Keratinocyte (primary cell): ENCODE measurements around the gene SLC8A1. TPM values are rescaled to one million over a fixed set of nuclear protein-coding genes. Genes with fewer than 3 reads are reported as not detected.

ENCODE experiments used
- DNase-seq: peaks from one replicate; pipeline ENCODE4 v3.0.0-alpha.2; 2011; ENCODE audit warnings: low read depth, missing footprints, low spot score
- FAIRE-seq: peaks from 2 replicates; lab custom pipeline; 2011; peaks lifted over from hg19 to GRCh38; lab: Jason Lieb, UNC
- H2AFZ ChIP-seq: 2 replicates; pipeline ENCODE4 v1.6.0; 2012; ENCODE audit warnings: low read length, control low read depth, inconsistent platforms; ENCODE audit not compliant: control insufficient read depth
- H3K27ac ChIP-seq: 2 replicates; pipeline ENCODE4 v1.5.1; 2011; ENCODE audit warnings: low read length; ENCODE audit not compliant: control insufficient read depth, insufficient read depth
- H3K27me3 ChIP-seq: 3 replicates; pipeline ENCODE4 v1.6.0; 2011; ENCODE audit warnings: low read length; ENCODE audit not compliant: control insufficient read depth, insufficient read depth; ENCODE audit errors: extremely low read depth
- H3K36me3 ChIP-seq, 2 experiments: 2 replicates in 1 of 2; 3 replicates in 1 of 2; pipeline ENCODE4 v1.5.1; 2011; ENCODE audit warnings: low read length in 2 of 2, mild to moderate bottlenecking in 1 of 2; ENCODE audit not compliant: control insufficient read depth in 2 of 2, insufficient read depth in 2 of 2; ENCODE audit errors: extremely low read depth in 1 of 2
- H3K4me1 ChIP-seq: 3 replicates; pipeline ENCODE4 v1.5.1; 2011; ENCODE audit warnings: low read length; ENCODE audit not compliant: control insufficient read depth, insufficient read depth; ENCODE audit errors: extremely low read depth
- H3K4me2 ChIP-seq: 3 replicates; pipeline ENCODE4 v1.6.0; 2011; ENCODE audit warnings: low read depth, low read length; ENCODE audit not compliant: control insufficient read depth, insufficient read depth; ENCODE audit errors: extremely low read depth
- H3K4me3 ChIP-seq, 3 experiments: fragments of 200-600 bp in 1 of 3; sonication (generic) in 1 of 3; 2 replicates in 2 of 3; 3 replicates in 1 of 3; pipeline ENCODE4 v1.5.1; 2011 to 2016; ENCODE audit warnings: low read length in 3 of 3, mild to moderate bottlenecking in 3 of 3, control low read depth in 2 of 3, inconsistent platforms in 1 of 3, low read depth in 1 of 3, mixed read lengths in 1 of 3, mixed run types in 1 of 3, moderate library complexity in 1 of 3; ENCODE audit not compliant: control insufficient read depth in 2 of 3, insufficient read depth in 2 of 3; ENCODE audit errors: extremely low read depth in 1 of 3
- H3K79me2 ChIP-seq: 2 replicates; pipeline ENCODE4 v1.6.0; 2012; ENCODE audit warnings: low read length; ENCODE audit not compliant: control insufficient read depth, insufficient read depth
- H3K9ac ChIP-seq: 3 replicates; pipeline ENCODE4 v1.6.0; 2011; ENCODE audit warnings: low read length; ENCODE audit not compliant: control insufficient read depth, insufficient read depth; ENCODE audit errors: extremely low read depth
- H3K9me1 ChIP-seq: 3 replicates; pipeline ENCODE4 v1.6.0; 2011; ENCODE audit warnings: low read length; ENCODE audit not compliant: control insufficient read depth, insufficient read depth; ENCODE audit errors: extremely low read depth
- H3K9me3 ChIP-seq: 2 replicates; pipeline ENCODE4 v1.5.1; 2012; ENCODE audit warnings: low read depth, low read length; ENCODE audit not compliant: control insufficient read depth
- H4K20me1 ChIP-seq: 3 replicates; pipeline ENCODE4 v1.6.0; 2011; ENCODE audit warnings: low read length; ENCODE audit not compliant: control insufficient read depth, insufficient read depth; ENCODE audit errors: extremely low read depth
- EZH2 ChIP-seq: IDR thresholded peaks from one replicate; pipeline ENCODE4 v1.6.1; 2012; ENCODE audit warnings: inconsistent platforms, mild to moderate bottlenecking, low read length, moderate library complexity
- dilution Hi-C: fragments of 300-500 bp; cut with MboI; formaldehyde crosslinking; loops from one replicate; pipeline ENCODE4 v1.7.0; 2020; ENCODE audit warnings: low sequenced_read_pairs; ENCODE audit not compliant: extremely low pct_ligation_motif_present
- polyA plus RNA-seq, 5 experiments: library from polyadenylated mRNA; depleted of rRNA in 3 of 5; stranded (reverse) in 3 of 5; stranded (forward) in 1 of 5; unstranded in 1 of 5; fragments of >200 nt; gene quantifications; 1 replicate in 1 of 5; 2 replicates in 3 of 5; 3 replicates in 1 of 5; pipeline versions ENCODE4 v1.2.1 to v1.2.3, GENCODE V29; 2011 to 2012; ENCODE audit warnings: missing spikeins in 2 of 5, low read depth in 1 of 5, low replicate concordance in 1 of 5
- TF ChIP-seq, protein P1 (sequence below), 3 experiments: IDR thresholded peaks in 1 of 3; conservative IDR thresholded peaks in 1 of 3; optimal IDR thresholded peaks in 1 of 3; 2 replicates in 2 of 3; 3 replicates in 1 of 3; pipeline versions ENCODE3 to v1.5.1; 2011; ENCODE audit warnings: low read length in 3 of 3, mild to moderate bottlenecking in 3 of 3, moderate library complexity in 2 of 3, control low read depth in 1 of 3, inconsistent platforms in 1 of 3; ENCODE audit not compliant: insufficient read depth in 2 of 3; ENCODE audit errors: extremely low read depth in 1 of 3

SLC8A1 gene
- polyA plus RNA-seq, 1 donor (not counting 4 experiments of a cell fraction or from before 2014, with no cell fraction given): 2.7 TPM

DNA sequence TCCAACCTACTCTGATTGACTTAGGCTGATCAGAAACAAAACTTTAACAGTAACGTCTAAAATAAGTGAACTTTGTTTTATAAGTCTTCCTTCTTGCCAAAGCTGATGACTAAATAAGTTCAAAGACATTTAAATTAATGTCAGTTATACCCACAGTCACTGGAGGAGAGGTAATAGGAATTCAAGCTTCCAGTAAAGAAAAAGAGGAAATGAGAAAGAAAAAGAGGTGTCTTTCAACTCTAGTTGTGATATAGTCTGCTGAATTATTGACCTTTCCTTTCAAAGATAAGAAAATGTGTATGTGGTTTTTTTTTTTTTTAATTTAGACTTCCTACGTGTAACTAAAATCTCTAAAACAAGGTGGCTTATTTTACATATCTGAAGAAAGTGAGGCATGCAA, 191.5 kb downstream of the SLC8A1 start:
- H3K27ac ChIP-seq: no peak overlapping the region
- DNase-seq: no peak
- dilution Hi-C loops: no loop called here
- H3K9me3 ChIP-seq: no peaks in the 10 kb centered on the region
- TF ChIP-seq, protein P1, sequence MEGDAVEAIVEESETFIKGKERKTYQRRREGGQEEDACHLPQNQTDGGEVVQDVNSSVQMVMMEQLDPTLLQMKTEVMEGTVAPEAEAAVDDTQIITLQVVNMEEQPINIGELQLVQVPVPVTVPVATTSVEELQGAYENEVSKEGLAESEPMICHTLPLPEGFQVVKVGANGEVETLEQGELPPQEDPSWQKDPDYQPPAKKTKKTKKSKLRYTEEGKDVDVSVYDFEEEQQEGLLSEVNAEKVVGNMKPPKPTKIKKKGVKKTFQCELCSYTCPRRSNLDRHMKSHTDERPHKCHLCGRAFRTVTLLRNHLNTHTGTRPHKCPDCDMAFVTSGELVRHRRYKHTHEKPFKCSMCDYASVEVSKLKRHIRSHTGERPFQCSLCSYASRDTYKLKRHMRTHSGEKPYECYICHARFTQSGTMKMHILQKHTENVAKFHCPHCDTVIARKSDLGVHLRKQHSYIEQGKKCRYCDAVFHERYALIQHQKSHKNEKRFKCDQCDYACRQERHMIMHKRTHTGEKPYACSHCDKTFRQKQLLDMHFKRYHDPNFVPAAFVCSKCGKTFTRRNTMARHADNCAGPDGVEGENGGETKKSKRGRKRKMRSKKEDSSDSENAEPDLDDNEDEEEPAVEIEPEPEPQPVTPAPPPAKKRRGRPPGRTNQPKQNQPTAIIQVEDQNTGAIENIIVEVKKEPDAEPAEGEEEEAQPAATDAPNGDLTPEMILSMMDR (optimal IDR thresholded peaks at IDR 0.05 in 1 of 3, IDR thresholded peaks at IDR 0.05 in 1 of 3, conservative IDR thresholded peaks at IDR 0.05 in 1 of 3; ENCODE audit: extremely low read depth in 1 of 3, insufficient read depth in 2 of 3, low read length in 3 of 3): no peak
- no peak for TF ChIP-seq EZH2
- no peaks in the 10 kb centered on the region for H3K36me3 ChIP-seq
- no peak overlapping the region for H2AFZ ChIP-seq
- no peak overlapping the region for H3K9ac ChIP-seq
- no peaks in the 10 kb centered on the region for H4K20me1 ChIP-seq
- no peak overlapping the region for H3K4me2 ChIP-seq
- FAIRE-seq: no peak
- H3K27me3 ChIP-seq: no peaks in the 10 kb centered on the region
- no peaks in the 10 kb centered on the region for H3K9me1 ChIP-seq
- no peaks in the 10 kb centered on the region for H3K79me2 ChIP-seq
- H3K4me3 ChIP-seq: no peak overlapping the region
- H3K4me1 ChIP-seq: peaks cover 4% of the 10 kb centered on the region

DNA sequence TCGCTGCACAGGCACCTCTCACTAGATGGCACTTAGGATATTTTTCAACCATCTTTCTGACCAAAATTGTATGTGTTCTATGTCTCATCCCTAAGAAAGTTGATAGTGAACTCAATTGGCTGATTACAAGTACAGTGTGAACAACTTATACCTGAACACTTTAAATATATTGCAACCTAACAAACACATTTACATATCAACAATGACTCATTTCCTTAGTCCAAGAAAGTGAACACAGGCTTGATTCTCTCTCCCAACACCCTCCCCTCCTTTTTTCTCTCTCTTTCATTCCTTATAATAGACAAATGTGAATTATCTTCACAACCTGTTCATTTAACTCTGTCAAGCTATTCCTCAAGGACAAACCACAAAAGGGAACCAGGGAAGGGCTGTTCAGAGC, 192.0 kb downstream of the SLC8A1 start:
- Histone ChIP-seq H3K79me2 (no peaks in the 10 kb centered on the region), H3K4me2 (peak overlapping the region; percentile 31), H3K36me3 (no peaks in the 10 kb centered on the region), H3K27ac (no peak overlapping the region), H3K9me3 (no peaks in the 10 kb centered on the region), H3K4me1 (peaks cover 4% of the 10 kb centered on the region), H3K9me1 (no peaks in the 10 kb centered on the region), H3K27me3 (no peaks in the 10 kb centered on the region), H3K9ac (no peak overlapping the region), H4K20me1 (no peaks in the 10 kb centered on the region), H2AFZ (no peak overlapping the region), H3K4me3 (no peak overlapping the region)
- dilution Hi-C loops: no loop called here
- TF ChIP-seq, protein P1 (optimal IDR thresholded peaks at IDR 0.05 in 1 of 3, IDR thresholded peaks at IDR 0.05 in 1 of 3, conservative IDR thresholded peaks at IDR 0.05 in 1 of 3; ENCODE audit: extremely low read depth in 1 of 3, insufficient read depth in 2 of 3, low read length in 3 of 3): no peak
- no peak for TF ChIP-seq EZH2
- DNase-seq: no peak
- FAIRE-seq: no peak
